BJ (cell line): ENCODE results near the gene RNPEP. TPM values are rescaled to one million over a fixed set of nuclear protein-coding genes. Genes with fewer than 3 reads are reported as not detected.

ENCODE experiments used
- CTCF ChIA-PET: fragments of 350-600 bp; formaldehyde crosslinking; extraction: SDS; loops from one replicate; lab custom pipeline; 2021; ENCODE audit warnings: antibody characterized with exemption, inconsistent platforms; lab: Yijun Ruan, JAX
- POLR2A ChIA-PET: fragments of 300-600 bp; sonication (Branson Sonifier 250); formaldehyde crosslinking; extraction: SDS; loops from one replicate; lab custom pipeline; 2021; ENCODE audit warnings: antibody characterized with exemption; lab: Charles Lee
- DNase-seq: peaks from one replicate; pipeline ENCODE4 v3.0.0-alpha.2; 2011; ENCODE audit warnings: low read depth
- H3K27me3 ChIP-seq: 2 replicates; pipeline ENCODE4 v1.6.0; 2011; ENCODE audit warnings: low read length; ENCODE audit not compliant: control insufficient read depth, insufficient read depth
- H3K36me3 ChIP-seq: 2 replicates; pipeline ENCODE4 v1.5.1; 2011; ENCODE audit warnings: low read length; ENCODE audit not compliant: control insufficient read depth, insufficient read depth
- H3K4me3 ChIP-seq: 2 replicates; pipeline ENCODE4 v1.5.1; 2011; ENCODE audit warnings: low read depth, mild to moderate bottlenecking, control low read depth, low read length
- CTCF ChIP-seq: IDR thresholded peaks from 2 replicates; pipeline ENCODE4 v1.5.1; 2011; ENCODE audit warnings: low read depth, mild to moderate bottlenecking, control low read depth, inconsistent platforms, low read length, moderate library complexity; ENCODE audit not compliant: insufficient read depth
- polyA plus RNA-seq: library from polyadenylated mRNA; depleted of rRNA; stranded (reverse); fragments of >200 nt; gene quantifications from 2 replicates; pipeline ENCODE4 v1.2.3, GENCODE V29; 2011

Gene RNPEP
- polyA plus RNA-seq, 1 experiment, result 51.5 TPM

- H3K27me3 ChIP-seq, result no peaks in the 10 kb centered on the region
- DNase-seq, result no peak
- POLR2A ChIA-PET, result no interaction called here
- no peak for TF ChIP-seq CTCF
- no peaks in the 10 kb centered on the region for H3K36me3 ChIP-seq
- CTCF ChIA-PET, result no interaction called here
- no peak overlapping the region for H3K4me3 ChIP-seq
These were observed 34.8 kb upstream of the RNPEP start for GRCh38 chr1:201947697-201948008.

GRCh38 chr1:201949491-201949890, 33.0 kb upstream of the RNPEP start:
- ChIA-PET POLR2A (no interaction called here), CTCF (interaction anchor here (0.9 to 1.8 kb wide), 4 partner anchors 24 to 60 kb away, joined by 3 to 10 read pairs (median 4); no protein-coding TSS in a partner anchor)
- no peak for DNase-seq
- no peak overlapping the region for H3K4me3 ChIP-seq
- TF ChIP-seq CTCF, result no peak
- H3K27me3 ChIP-seq, result no peaks in the 10 kb centered on the region
- no peaks in the 10 kb centered on the region for H3K36me3 ChIP-seq

- Histone ChIP-seq H3K36me3 (peaks cover 6% of the 10 kb centered on the region; the same call in 1 of the 2 replicates), H3K27me3 (no peaks in the 10 kb centered on the region), H3K4me3 (peak overlapping the region; percentile 95)
- ChIA-PET CTCF (interaction anchor here (2.0 to 4.5 kb wide), 2 partner anchors 8 to 59 kb away, joined by 7 to 26 read pairs; partner anchors contain the start of gene LMOD1), POLR2A (interaction anchor here (0.7 to 1.0 kb wide), 2 partner anchors 50 to 60 kb away, joined by 3 to 12 read pairs; no protein-coding TSS in a partner anchor)
- TF ChIP-seq CTCF, result no peak
- no peak for DNase-seq
These were observed 28.0 kb upstream of the RNPEP start for GRCh38 chr1:201954263-201955008.

- POLR2A ChIA-PET, result interaction anchor here (0.6 to 1.0 kb wide), 3 partner anchors 10 to 61 kb away, joined by 3 to 12 read pairs (median 4); no protein-coding TSS in a partner anchor
These were observed 27.3 kb upstream of the RNPEP start, which contains the start of gene TIMM17A for GRCh38 chr1:201955009-201955728. TSS of gene TIMM17A (plus strand) at chr1:201955503. CDS start at chr1:201955527, 24 bp downstream.

More at GRCh38 chr1:201955009-201955728, 27.3 kb upstream of the RNPEP start, which contains the start of gene TIMM17A:
- H3K27me3 ChIP-seq, result no peaks in the 10 kb centered on the region
- H3K4me3 ChIP-seq, result peak within 1 kb of the TSS; percentile 95
- H3K36me3 ChIP-seq, result peaks cover 6% of the 10 kb centered on the region; the same call in 1 of the 2 replicates
- DNase-seq, result peak; percentile 95
- CTCF ChIA-PET, result interaction anchor here (0.7 to 4.5 kb wide), 5 partner anchors 9 to 72 kb away, joined by 3 to 26 read pairs (median 3); partner anchors contain the start of gene LMOD1
- no peak for TF ChIP-seq CTCF
